Measurements from ENCODE around the gene DNAH7. TPM values are rescaled to one million over a fixed set of nuclear protein-coding genes. Genes with fewer than 3 reads are reported as not detected.

DNAH7 gene
- total RNA-seq, 1 donor from 2014 or later = 0.21 TPM

- DNase-seq (ENCODE audit: low spot score in 2 of 2) = no peak
- TF ChIP-seq CTCF (IDR thresholded peaks at IDR 0.05) = no peak
Measured at GRCh38 chr2:196076778-196077568, 8.3 kb upstream of the DNAH7 start.

GRCh38 chr2:196075196-196075595 lies 6.6 kb upstream of the DNAH7 start:
- TF ChIP-seq CTCF (IDR thresholded peaks at IDR 0.05) = no peak
- peaks cover 0 to 12% of the 10 kb centered on the region in 2 donors for H3K4me1 ChIP-seq
- H3K27ac ChIP-seq = peak overlapping the region; percentile 53
- H3K9me3 ChIP-seq = no peaks in the 10 kb centered on the region
- intact Hi-C loops (cut with DNase I) = loop anchor here (10.0 kb wide), 2 partner anchors 380 to 520 kb away; partner anchors contain the start of gene HECW2
- no peak for DNase-seq (ENCODE audit: low spot score in 2 of 2)
- H3K27me3 ChIP-seq = no peaks in the 10 kb centered on the region
- no peaks in the 10 kb centered on the region for H3K36me3 ChIP-seq
- H3K4me3 ChIP-seq = no peak overlapping the region

More at GRCh38 chr2:196076778-196077568, 8.3 kb upstream of the DNAH7 start:
- peaks cover 0 to 12% of the 10 kb centered on the region in 2 donors for H3K4me1 ChIP-seq
- H3K9me3 ChIP-seq = no peaks in the 10 kb centered on the region
- intact Hi-C loops (cut with DNase I) = loop anchor here (10.0 kb wide), 2 partner anchors 378 to 518 kb away; partner anchors contain the start of gene HECW2
- H3K27me3 ChIP-seq = no peaks in the 10 kb centered on the region
- H3K36me3 ChIP-seq = no peaks in the 10 kb centered on the region
- H3K4me3 ChIP-seq = no peak overlapping the region
- H3K27ac ChIP-seq = peak overlapping the region; percentile 18 to 34

DNA sequence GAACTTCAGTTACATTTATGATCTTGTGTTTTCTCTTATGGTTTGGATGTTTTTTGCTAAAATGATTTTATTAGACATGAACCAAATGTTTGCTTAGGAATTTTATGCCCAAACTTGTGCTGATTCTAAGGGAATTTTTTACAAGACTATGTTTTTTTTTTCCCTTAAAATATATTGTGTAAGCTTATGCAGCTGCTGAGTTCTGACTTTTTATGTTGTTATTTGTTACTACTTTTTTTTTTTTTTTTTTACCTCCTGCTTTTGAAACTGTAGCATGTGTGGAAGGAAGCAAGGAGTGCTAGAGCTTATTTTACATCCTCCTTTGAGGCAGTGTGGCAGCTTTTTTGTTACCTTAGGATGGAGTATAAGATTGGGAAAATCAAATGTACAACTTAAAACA lies 6.0 kb upstream of the DNAH7 start:
- no peak for DNase-seq (ENCODE audit: low spot score in 2 of 2)
- H3K27ac ChIP-seq = peak overlapping the region; percentile 39 to 53
- H3K9me3 ChIP-seq = no peaks in the 10 kb centered on the region
- no peak for TF ChIP-seq CTCF (IDR thresholded peaks at IDR 0.05)
- H3K4me3 ChIP-seq = no peak overlapping the region
- H3K4me1 ChIP-seq = peaks cover 0 to 11% of the 10 kb centered on the region in 2 donors
- H3K36me3 ChIP-seq = no peaks in the 10 kb centered on the region
- H3K27me3 ChIP-seq = no peaks in the 10 kb centered on the region
- intact Hi-C loops (cut with DNase I) = loop anchor here (10.0 kb wide), 2 partner anchors 380 to 520 kb away; partner anchors contain the start of gene HECW2

GRCh38 chr2:196073521-196073920 lies 4.9 kb upstream of the DNAH7 start:
- no peaks in the 10 kb centered on the region for H3K27me3 ChIP-seq
- DNase-seq (ENCODE audit: low spot score in 2 of 2) = no peak
- H3K27ac ChIP-seq = no peak overlapping the region
- no peaks in the 10 kb centered on the region for H3K9me3 ChIP-seq
- no peak for TF ChIP-seq CTCF (IDR thresholded peaks at IDR 0.05)
- H3K4me3 ChIP-seq = no peak overlapping the region
- intact Hi-C loops (cut with DNase I) = loop anchor here (10.0 kb wide), 2 partner anchors 381 to 521 kb away; partner anchors contain the start of gene HECW2
- peaks cover 2 to 3% of the 10 kb centered on the region in 2 donors for H3K4me1 ChIP-seq
- no peaks in the 10 kb centered on the region for H3K36me3 ChIP-seq

DNA sequence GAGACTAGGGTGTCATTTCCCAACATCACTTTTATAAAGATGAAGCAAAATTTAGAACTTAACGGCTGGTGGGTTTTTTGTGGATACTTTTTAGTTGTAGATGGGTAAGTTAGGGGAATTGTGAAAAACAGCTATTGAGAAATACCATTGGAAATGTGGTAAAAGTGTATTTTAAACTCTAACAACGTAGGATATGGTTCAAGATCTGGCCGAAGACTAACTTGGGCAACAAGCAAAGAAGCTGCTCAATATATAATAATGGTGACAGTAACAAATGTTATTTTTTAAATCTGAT lies 1.6 kb downstream of the DNAH7 start:
- Histone ChIP-seq H3K36me3 (no peaks in the 10 kb centered on the region), H3K27me3 (no peaks in the 10 kb centered on the region), H3K27ac (no peak overlapping the region), H3K9me3 (no peaks in the 10 kb centered on the region), H3K4me3 (peak overlapping the region in 1 of 2 donors; percentile 27), H3K4me1 (peaks cover 2 to 3% of the 10 kb centered on the region in 2 donors)
- intact Hi-C loops (cut with DNase I) = loop anchor here (5.0 kb wide), 3 partner anchors 490 to 570 kb away; partner anchors contain the start of gene CCDC150
- no peak for DNase-seq (ENCODE audit: low spot score in 2 of 2)
- TF ChIP-seq CTCF (IDR thresholded peaks at IDR 0.05) = no peak

Data from ascending aorta (tissue), 2 donors.